Peyer's patch (tissue), 4 donors: Measurements from ENCODE around the gene CCDC57. TPM values are rescaled to one million over a fixed set of nuclear protein-coding genes. Genes with fewer than 3 reads are reported as not detected.
A peak's percentile ranks its signal among the peaks of the same experiment; 100 is the strongest.

Experiments
- DNase-seq, 3 donors: peaks; one replicate each; pipeline ENCODE4 v3.0.0-alpha.2; 2017 to 2019
- H3K27ac ChIP-seq, 4 donors: fragments of 200-600 bp; sonication (generic); one replicate each; pipeline ENCODE4 v1.5.1; 2016 to 2019
- H3K27me3 ChIP-seq, 2 donors: fragments of 200-600 bp; sonication (generic); one replicate each; pipeline ENCODE4 v1.5.1; 2019
- H3K36me3 ChIP-seq, 3 donors: fragments of 200-600 bp; sonication (generic); one replicate each; pipeline ENCODE4 v1.5.1; 2016 to 2019
- H3K4me1 ChIP-seq, 4 donors: fragments of 200-600 bp; sonication (generic); one replicate each; pipeline ENCODE4 v1.5.1; 2016 to 2019
- H3K4me3 ChIP-seq, 4 donors: fragments of 200-600 bp; sonication (generic); 1 replicate in 3 of 4; 2 replicates in 1 of 4; pipeline ENCODE4 v1.5.1; 2016 to 2019; ENCODE audit warnings: mild to moderate bottlenecking in 1 of 4
- H3K9me3 ChIP-seq, 4 donors: fragments of 200-600 bp; sonication (generic); one replicate each; pipeline ENCODE4 v1.5.1; 2016 to 2019; ENCODE audit warnings: mild to moderate bottlenecking in 1 of 4
- CTCF ChIP-seq, 6 experiments: fragments of 450-650 bp in 4 of 6; fragments of 200-600 bp in 2 of 6; sonication (generic) in 1 of 6; IDR thresholded peaks; one replicate each; pipeline ENCODE4 v1.5.1; 2017 to 2019; ENCODE audit warnings: antibody characterized with exemption in 6 of 6, mild to moderate bottlenecking in 3 of 6, moderate library complexity in 1 of 6
- POLR2A ChIP-seq, 2 donors: fragments of 450-650 bp; IDR thresholded peaks; one replicate each; pipeline ENCODE4 v1.5.1; 2017; ENCODE audit warnings: antibody characterized with exemption in 2 of 2, mild to moderate bottlenecking in 2 of 2, moderate library complexity in 2 of 2
- total RNA-seq, 4 donors: library from RNA; depleted of rRNA; stranded (reverse); fragments of >200 nt; gene quantifications; one replicate each; pipeline ENCODE4 v1.1.0, GENCODE V29; 2016

The CCDC57 gene
- total RNA-seq, 4 donors from 2014 or later = 28.2 to 144 (median 79.8) TPM

- Histone ChIP-seq H3K4me1 (peaks cover 13 to 29% (median 19%) of the 10 kb centered on the region in 4 donors), H3K4me3 (peak overlapping the region; percentile 17 to 48 (median 38))
Observed at GRCh38 chr17:82106688-82107305, 105.8 kb downstream of the CCDC57 start.

GRCh38 chr17:82105882-82106687, 106.6 kb downstream of the CCDC57 start:
- Histone ChIP-seq H3K4me1 (peaks cover 13 to 29% (median 19%) of the 10 kb centered on the region in 4 donors), H3K4me3 (peak overlapping the region; percentile 17 to 48 (median 38))
- TF ChIP-seq POLR2A (IDR thresholded peaks at IDR 0.05) (peak; percentile 44 to 60), CTCF (IDR thresholded peaks at IDR 0.05) (peak in 5 of 6 experiments; percentile 22 to 68 (median 54))

More at GRCh38 chr17:82106688-82107305, 105.8 kb downstream of the CCDC57 start:
- no peaks in the 10 kb centered on the region for H3K9me3 ChIP-seq
- TF ChIP-seq CTCF (IDR thresholded peaks at IDR 0.05) = no peak
- TF ChIP-seq POLR2A (IDR thresholded peaks at IDR 0.05) = no peak
- no peak for DNase-seq
- H3K27me3 ChIP-seq = no peaks in the 10 kb centered on the region
- H3K27ac ChIP-seq = peak overlapping the region; percentile 76 to 87 (median 80)
- H3K36me3 ChIP-seq = no peaks in the 10 kb centered on the region

GRCh38 chr17:82105417-82105881, 107.2 kb downstream of the CCDC57 start:
- Histone ChIP-seq H3K4me1 (peaks cover 13 to 29% (median 19%) of the 10 kb centered on the region in 4 donors), H3K27ac (peak overlapping the region; percentile 76 to 87 (median 80)), H3K27me3 (no peaks in the 10 kb centered on the region), H3K36me3 (no peaks in the 10 kb centered on the region), H3K4me3 (peak overlapping the region in 3 of 4 donors; percentile 35 to 48 (median 40)), H3K9me3 (no peaks in the 10 kb centered on the region)
- DNase-seq = no peak
- TF ChIP-seq POLR2A (IDR thresholded peaks at IDR 0.05) (no peak), CTCF (IDR thresholded peaks at IDR 0.05) (no peak)

More at GRCh38 chr17:82105882-82106687, 106.6 kb downstream of the CCDC57 start:
- Histone ChIP-seq H3K27me3 (no peaks in the 10 kb centered on the region), H3K9me3 (no peaks in the 10 kb centered on the region), H3K27ac (peak overlapping the region; percentile 76 to 87 (median 80)), H3K36me3 (no peaks in the 10 kb centered on the region)
- peak; percentile 76 to 84 (median 78) for DNase-seq

GRCh38 chr17:82104797-82105416, 107.7 kb downstream of the CCDC57 start:
- DNase-seq = no peak
- peak overlapping the region in 1 of 4 donors; percentile 87 for H3K27ac ChIP-seq
- no peak overlapping the region for H3K4me3 ChIP-seq
- TF ChIP-seq POLR2A (IDR thresholded peaks at IDR 0.05) (no peak), CTCF (IDR thresholded peaks at IDR 0.05) (no peak)
- no peaks in the 10 kb centered on the region for H3K9me3 ChIP-seq
- H3K27me3 ChIP-seq = no peaks in the 10 kb centered on the region
- peaks cover 13 to 33% (median 24%) of the 10 kb centered on the region in 4 donors for H3K4me1 ChIP-seq
- H3K36me3 ChIP-seq = no peaks in the 10 kb centered on the region
